ENCODE data around the gene SLC66A2. TPM values are rescaled to one million over a fixed set of nuclear protein-coding genes. Genes with fewer than 3 reads are reported as not detected.

Gene SLC66A2
- total RNA-seq, 4 donors from 2014 or later: 69.4 to 176 (median 103) TPM

- DNase-seq (ENCODE audit: low spot score) (no peak), ATAC-seq (ENCODE audit: low FRiP score) (no peak)
- TF ChIP-seq, protein P1, sequence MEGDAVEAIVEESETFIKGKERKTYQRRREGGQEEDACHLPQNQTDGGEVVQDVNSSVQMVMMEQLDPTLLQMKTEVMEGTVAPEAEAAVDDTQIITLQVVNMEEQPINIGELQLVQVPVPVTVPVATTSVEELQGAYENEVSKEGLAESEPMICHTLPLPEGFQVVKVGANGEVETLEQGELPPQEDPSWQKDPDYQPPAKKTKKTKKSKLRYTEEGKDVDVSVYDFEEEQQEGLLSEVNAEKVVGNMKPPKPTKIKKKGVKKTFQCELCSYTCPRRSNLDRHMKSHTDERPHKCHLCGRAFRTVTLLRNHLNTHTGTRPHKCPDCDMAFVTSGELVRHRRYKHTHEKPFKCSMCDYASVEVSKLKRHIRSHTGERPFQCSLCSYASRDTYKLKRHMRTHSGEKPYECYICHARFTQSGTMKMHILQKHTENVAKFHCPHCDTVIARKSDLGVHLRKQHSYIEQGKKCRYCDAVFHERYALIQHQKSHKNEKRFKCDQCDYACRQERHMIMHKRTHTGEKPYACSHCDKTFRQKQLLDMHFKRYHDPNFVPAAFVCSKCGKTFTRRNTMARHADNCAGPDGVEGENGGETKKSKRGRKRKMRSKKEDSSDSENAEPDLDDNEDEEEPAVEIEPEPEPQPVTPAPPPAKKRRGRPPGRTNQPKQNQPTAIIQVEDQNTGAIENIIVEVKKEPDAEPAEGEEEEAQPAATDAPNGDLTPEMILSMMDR (IDR thresholded peaks at IDR 0.05): no peak
Observed at GRCh38 chr18:79875531-79875919, 75.9 kb downstream of the SLC66A2 start.

GRCh38 chr18:79874553-79875530 is 76.6 kb downstream of the SLC66A2 start:
- no peak for DNase-seq (ENCODE audit: low spot score)
- TF ChIP-seq, protein P1 (IDR thresholded peaks at IDR 0.05): no peak
- ATAC-seq (ENCODE audit: low FRiP score): no peak

- TF ChIP-seq, protein P1 (IDR thresholded peaks at IDR 0.05): no peak
- no peak for DNase-seq (ENCODE audit: low spot score)
- no peak for ATAC-seq (ENCODE audit: low FRiP score)
Observed at GRCh38 chr18:79873449-79874110, 77.9 kb downstream of the SLC66A2 start.

DNA sequence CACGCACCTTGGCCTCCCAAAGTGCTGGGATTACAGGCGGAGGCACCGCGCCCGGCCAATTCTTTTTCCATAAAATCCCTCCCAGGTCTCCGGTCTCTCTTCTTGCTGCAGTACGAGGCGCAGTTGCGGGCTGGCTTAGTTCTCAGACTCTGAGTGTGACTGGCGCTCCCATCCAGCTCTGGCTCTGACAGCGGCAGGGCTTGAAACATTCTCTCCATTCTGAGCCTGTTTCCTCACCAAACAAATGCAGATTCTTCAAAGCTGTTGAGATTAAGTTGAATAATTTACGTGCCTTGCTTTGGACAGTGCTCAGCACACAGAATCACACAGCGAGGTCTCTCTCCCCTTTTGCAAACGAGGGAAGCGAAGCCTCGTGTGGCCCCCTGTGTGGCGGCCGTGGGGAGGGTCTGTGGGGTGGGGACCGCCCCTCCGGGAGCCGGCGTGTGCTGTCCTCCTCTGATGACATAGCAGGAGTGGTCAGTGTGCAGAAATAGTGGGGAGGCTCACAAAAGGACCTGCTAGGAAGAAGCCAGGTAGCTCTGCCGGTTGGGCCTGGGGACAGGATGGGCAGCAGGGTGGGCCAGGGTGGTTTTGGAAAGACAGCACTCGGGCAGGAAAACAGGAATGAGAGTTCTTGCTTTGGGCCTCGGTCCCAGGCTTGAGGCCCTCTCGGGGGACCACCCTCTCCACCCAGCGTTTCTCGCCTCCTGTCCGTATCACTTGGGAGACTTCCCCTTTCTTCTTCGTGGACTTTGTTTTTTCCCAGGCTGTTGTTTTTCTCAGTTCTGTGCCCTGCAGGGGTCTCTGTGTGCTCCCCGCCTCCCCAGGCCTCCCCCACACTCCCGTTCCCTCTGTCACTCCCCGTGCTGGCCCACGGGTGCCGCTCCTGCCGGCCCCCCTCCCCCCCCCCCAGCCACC is 78.7 kb downstream of the SLC66A2 start:
- DNase-seq (ENCODE audit: low spot score) (no peak), ATAC-seq (ENCODE audit: low FRiP score) (no peak)
- TF ChIP-seq, protein P1 (IDR thresholded peaks at IDR 0.05): no peak

GRCh38 chr18:79871481-79872091 is 79.9 kb downstream of the SLC66A2 start:
- TF ChIP-seq, protein P1 (IDR thresholded peaks at IDR 0.05): no peak
- DNase-seq (ENCODE audit: low spot score): no peak

GRCh38 chr18:79871026-79871390 is 80.4 kb downstream of the SLC66A2 start:
- ATAC-seq (ENCODE audit: low FRiP score) (no peak), DNase-seq (ENCODE audit: low spot score) (no peak)
- TF ChIP-seq, protein P1 (IDR thresholded peaks at IDR 0.05): no peak

More at GRCh38 chr18:79871481-79872091, 79.9 kb downstream of the SLC66A2 start:
- ATAC-seq (ENCODE audit: low FRiP score): no peak

Data from omental fat pad (tissue), 4 donors.